Upper lobe of left lung (tissue), 6 donors: ENCODE data around the gene ZFP14. TPM values are rescaled to one million over a fixed set of nuclear protein-coding genes. Genes with fewer than 3 reads are reported as not detected.

Experiments used
- ATAC-seq, 2 donors: fragments of 200-7000 bp; cut with Tn5 transposase; one replicate each; pipeline ENCODE4 v1.9.1; 2022; ENCODE audit warnings: mild to moderate bottlenecking in 2 of 2, moderate library complexity in 2 of 2; ENCODE audit not compliant: low FRiP score in 2 of 2
- DNase-seq, 2 donors: peaks; one replicate each; pipeline ENCODE4 v3.0.0-alpha.2; 2019 to 2020
- H3K27ac ChIP-seq, 4 donors: fragments of 200-600 bp; sonication (generic); one replicate each; pipeline ENCODE4 v1.5.1; 2016 to 2019
- H3K27me3 ChIP-seq, 4 donors: fragments of 200-600 bp; sonication (generic); one replicate each; pipeline ENCODE4 v1.5.1; 2017 to 2019
- H3K36me3 ChIP-seq, 4 donors: fragments of 200-600 bp; sonication (generic); one replicate each; pipeline ENCODE4 v1.5.1; 2016 to 2019
- H3K4me1 ChIP-seq, 4 donors: fragments of 200-600 bp; sonication (generic); one replicate each; pipeline ENCODE4 v1.5.1; 2018 to 2019
- H3K4me3 ChIP-seq, 4 donors: fragments of 200-600 bp; sonication (generic); one replicate each; pipeline ENCODE4 v1.5.1; 2017 to 2019; ENCODE audit warnings: mild to moderate bottlenecking in 2 of 4, moderate library complexity in 1 of 4
- H3K9me3 ChIP-seq, 4 donors: fragments of 200-600 bp; sonication (generic); one replicate each; pipeline ENCODE4 v1.5.1; 2018 to 2019
- EP300 ChIP-seq, 4 donors: sonication (generic); formaldehyde crosslinking; IDR thresholded peaks; one replicate each; pipeline ENCODE4 v1.5.1; 2017; ENCODE audit warnings: antibody characterized with exemption in 4 of 4, control low read depth in 2 of 4
- POLR2A ChIP-seq, 4 donors: fragments of 450-650 bp; IDR thresholded peaks; one replicate each; pipeline ENCODE4 v1.5.1; 2016 to 2017; ENCODE audit warnings: antibody characterized with exemption in 4 of 4, mild to moderate bottlenecking in 2 of 4
- POLR2AphosphoS5 ChIP-seq, 2 donors: sonication (generic); formaldehyde crosslinking; IDR thresholded peaks; one replicate each; pipeline ENCODE4 v1.5.1; 2017; ENCODE audit warnings: antibody characterized with exemption in 2 of 2
- WGBS, 2 donors: methylation state at CpG; one replicate each; pipeline ENCODE4 v1.1.5; 2017 to 2018; 5-methylcytosine and 5-hydroxymethylcytosine counted together
- total RNA-seq, 6 donors: library from RNA; depleted of rRNA in 4 of 6; stranded (reverse); fragments of >200 nt in 4 of 6; gene quantifications; one replicate each; pipeline versions ENCODE4 v1.1.0 to v1.2.1, GENCODE V29; 2016 to 2021
- TF ChIP-seq, protein P1 (sequence below), 6 experiments: fragments of 450-650 bp in 4 of 6; fragments of 200-600 bp in 2 of 6; sonication (generic) in 2 of 6; IDR thresholded peaks; one replicate each; pipeline ENCODE4 v1.5.1; 2016 to 2019; ENCODE audit warnings: antibody characterized with exemption in 6 of 6
- donor health status: DM: no; HTN: no; CAD: no; lungs with moderate emphysema.
- donor health status: DM: no; HTN: yes; CAD: no; lungs with severe emphysema.

ZFP14 gene
- total RNA-seq, 6 donors from 2014 or later: 1.7 to 11.5 (median 6.1) TPM

DNA sequence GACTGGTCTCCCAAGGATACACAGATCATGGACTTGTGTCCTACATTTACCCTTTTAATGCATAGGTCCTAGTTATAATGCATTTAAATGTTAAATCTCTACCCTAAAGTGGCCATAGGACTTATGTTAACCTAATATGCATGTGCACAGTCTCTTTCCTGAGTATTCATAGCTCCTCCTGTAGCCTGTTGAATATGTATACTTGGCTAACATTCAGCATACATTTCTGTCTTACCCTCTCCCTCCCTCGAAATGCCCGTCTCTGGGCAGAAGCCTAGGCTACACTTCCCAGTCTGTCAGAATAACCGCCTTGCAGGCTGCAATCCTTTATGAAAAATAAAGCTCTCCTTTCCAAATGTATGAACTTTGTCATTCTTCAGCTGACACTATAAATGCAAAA, 25.5 kb upstream of the ZFP14 start:
- H3K27me3 ChIP-seq: no peaks in the 10 kb centered on the region
- TF ChIP-seq EP300 (IDR thresholded peaks at IDR 0.05): no peak
- TF ChIP-seq POLR2A (IDR thresholded peaks at IDR 0.05): no peak
- TF ChIP-seq, protein P1, sequence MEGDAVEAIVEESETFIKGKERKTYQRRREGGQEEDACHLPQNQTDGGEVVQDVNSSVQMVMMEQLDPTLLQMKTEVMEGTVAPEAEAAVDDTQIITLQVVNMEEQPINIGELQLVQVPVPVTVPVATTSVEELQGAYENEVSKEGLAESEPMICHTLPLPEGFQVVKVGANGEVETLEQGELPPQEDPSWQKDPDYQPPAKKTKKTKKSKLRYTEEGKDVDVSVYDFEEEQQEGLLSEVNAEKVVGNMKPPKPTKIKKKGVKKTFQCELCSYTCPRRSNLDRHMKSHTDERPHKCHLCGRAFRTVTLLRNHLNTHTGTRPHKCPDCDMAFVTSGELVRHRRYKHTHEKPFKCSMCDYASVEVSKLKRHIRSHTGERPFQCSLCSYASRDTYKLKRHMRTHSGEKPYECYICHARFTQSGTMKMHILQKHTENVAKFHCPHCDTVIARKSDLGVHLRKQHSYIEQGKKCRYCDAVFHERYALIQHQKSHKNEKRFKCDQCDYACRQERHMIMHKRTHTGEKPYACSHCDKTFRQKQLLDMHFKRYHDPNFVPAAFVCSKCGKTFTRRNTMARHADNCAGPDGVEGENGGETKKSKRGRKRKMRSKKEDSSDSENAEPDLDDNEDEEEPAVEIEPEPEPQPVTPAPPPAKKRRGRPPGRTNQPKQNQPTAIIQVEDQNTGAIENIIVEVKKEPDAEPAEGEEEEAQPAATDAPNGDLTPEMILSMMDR (IDR thresholded peaks at IDR 0.05): no peak
- no peak for TF ChIP-seq POLR2AphosphoS5 (IDR thresholded peaks at IDR 0.05)
- ATAC-seq: no peak
- peaks cover 23 to 88% (median 54%) of the 10 kb centered on the region in 4 donors for H3K36me3 ChIP-seq
- no peak overlapping the region for H3K27ac ChIP-seq
- H3K4me3 ChIP-seq: no peak overlapping the region
- peaks cover 3 to 36% (median 26%) of the 10 kb centered on the region in 4 donors for H3K9me3 ChIP-seq
- DNase-seq: no peak
- 96% methylated on average over 3 of the region's 3 CpGs for WGBS, 2 donors
- no peaks in the 10 kb centered on the region for H3K4me1 ChIP-seq

DNA sequence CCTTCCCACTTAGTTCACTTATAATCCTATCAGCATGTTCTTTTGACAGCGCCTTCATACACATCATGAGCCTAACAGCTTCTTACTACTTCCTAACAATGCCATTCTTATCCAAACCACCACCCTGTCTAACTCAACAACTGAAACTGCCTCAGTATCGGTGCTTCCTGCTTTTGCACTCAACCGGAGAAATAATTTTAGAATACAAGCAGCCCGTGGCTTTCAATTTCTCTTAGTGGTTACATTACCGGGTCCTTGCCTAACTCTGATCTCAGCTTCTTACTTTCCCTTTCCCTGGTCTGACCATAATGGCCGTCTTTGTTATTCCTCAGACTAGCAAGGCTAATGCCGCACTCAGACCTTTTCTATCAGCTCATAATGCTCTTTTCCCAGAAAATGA, 22.5 kb upstream of the ZFP14 start:
- peaks cover 12 to 64% (median 42%) of the 10 kb centered on the region in 4 donors for H3K36me3 ChIP-seq
- TF ChIP-seq POLR2AphosphoS5 (IDR thresholded peaks at IDR 0.05): no peak
- TF ChIP-seq POLR2A (IDR thresholded peaks at IDR 0.05): no peak
- TF ChIP-seq EP300 (IDR thresholded peaks at IDR 0.05): no peak
- TF ChIP-seq, protein P1 (IDR thresholded peaks at IDR 0.05): no peak
- DNase-seq (no peak), ATAC-seq (no peak)
- H3K4me3 ChIP-seq: no peak overlapping the region
- WGBS, 2 donors: 90 to 97% methylated on average over 7 of the region's 7 CpGs
- peaks cover 0 to 46% (median 44%) of the 10 kb centered on the region in 4 donors for H3K9me3 ChIP-seq
- H3K27ac ChIP-seq: no peak overlapping the region
- H3K4me1 ChIP-seq: no peaks in the 10 kb centered on the region
- no peaks in the 10 kb centered on the region for H3K27me3 ChIP-seq

DNA sequence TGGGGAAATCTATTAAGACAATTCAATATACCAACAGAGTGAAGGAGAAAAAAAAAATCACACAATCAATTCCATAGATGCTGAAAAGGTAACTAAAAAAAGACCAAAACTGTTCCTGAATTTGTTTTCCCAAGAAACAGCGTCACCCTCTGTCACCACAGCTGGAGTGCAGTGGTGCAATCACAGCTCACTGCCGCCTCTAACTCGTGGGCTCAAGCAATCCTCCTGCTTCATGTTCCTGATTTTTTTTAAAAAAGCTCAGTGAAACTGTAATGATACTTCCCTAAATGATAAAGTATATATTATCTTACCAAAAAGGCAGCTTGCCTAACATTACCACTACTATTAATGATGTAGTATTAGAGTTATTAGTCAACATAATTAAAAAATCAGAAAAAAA, 19.6 kb upstream of the ZFP14 start:
- peaks cover 2 to 62% (median 39%) of the 10 kb centered on the region in 4 donors for H3K36me3 ChIP-seq

GRCh38 chr19:36392916-36393673, 14.1 kb upstream of the ZFP14 start:
- TF ChIP-seq, protein P1 (IDR thresholded peaks at IDR 0.05): no peak
- TF ChIP-seq POLR2AphosphoS5 (IDR thresholded peaks at IDR 0.05): no peak
- WGBS, 2 donors: 96 to 98% methylated on average over 11 of the region's 11 CpGs
- Histone ChIP-seq H3K4me3 (no peak overlapping the region), H3K4me1 (no peaks in the 10 kb centered on the region), H3K27ac (no peak overlapping the region), H3K9me3 (peaks cover 49 to 92% (median 84%) of the 10 kb centered on the region in 4 donors), H3K27me3 (no peaks in the 10 kb centered on the region), H3K36me3 (peaks cover 3 to 45% (median 34%) of the 10 kb centered on the region in 4 donors)
- no peak for ATAC-seq
- no peak for DNase-seq

More for the DNA sequence above, 19.6 kb upstream of the ZFP14 start:
- DNase-seq (no peak), ATAC-seq (no peak)
- Histone ChIP-seq H3K27ac (no peak overlapping the region), H3K4me1 (no peaks in the 10 kb centered on the region), H3K27me3 (no peaks in the 10 kb centered on the region), H3K9me3 (peaks cover 20 to 70% (median 63%) of the 10 kb centered on the region in 4 donors), H3K4me3 (no peak overlapping the region)
- TF ChIP-seq POLR2AphosphoS5 (IDR thresholded peaks at IDR 0.05) (no peak), POLR2A (IDR thresholded peaks at IDR 0.05) (no peak), EP300 (IDR thresholded peaks at IDR 0.05) (no peak)
- TF ChIP-seq, protein P1 (IDR thresholded peaks at IDR 0.05): no peak
- 68 to 96% methylated on average over 3 of the region's 3 CpGs for WGBS, 2 donors

DNA sequence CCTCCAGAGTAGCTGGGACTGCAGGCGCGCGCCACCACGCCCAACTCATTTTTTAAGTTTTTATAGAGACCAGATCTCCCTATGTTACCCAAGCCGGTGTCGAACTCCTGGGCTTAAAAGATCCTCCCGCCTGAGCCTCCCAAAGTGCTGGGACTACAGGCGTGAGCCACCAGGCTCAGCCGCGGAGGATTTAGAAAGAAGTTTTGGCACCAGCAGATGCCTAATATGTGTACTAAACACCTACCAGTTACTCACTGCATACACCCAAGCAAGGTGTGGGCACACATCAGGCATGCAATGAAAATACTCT, 464 bp upstream of the ZFP14 start:
- TF ChIP-seq, protein P1 (IDR thresholded peaks at IDR 0.05): no peak
- no peak for TF ChIP-seq EP300 (IDR thresholded peaks at IDR 0.05)
- no peak for TF ChIP-seq POLR2AphosphoS5 (IDR thresholded peaks at IDR 0.05)
- TF ChIP-seq POLR2A (IDR thresholded peaks at IDR 0.05): no peak
- H3K27me3 ChIP-seq: no peaks in the 10 kb centered on the region
- H3K27ac ChIP-seq: peak overlapping the region; percentile 83 to 85 (median 84)
- no peak for ATAC-seq
- DNase-seq: no peak
- 68 to 74% methylated on average over 10 of the region's 10 CpGs for WGBS, 2 donors
- peaks cover 8 to 17% (median 13%) of the 10 kb centered on the region in 4 donors for H3K4me1 ChIP-seq
- H3K36me3 ChIP-seq: no peaks in the 10 kb centered on the region
- H3K4me3 ChIP-seq: peak overlapping the region in 3 of 4 donors; percentile 73 to 91 (median 82)
- peaks cover 0 to 5% (median 0%) of the 10 kb centered on the region in 4 donors for H3K9me3 ChIP-seq
